ENCODE measurements around the gene RNF144B. TPM values are rescaled to one million over a fixed set of nuclear protein-coding genes. Genes with fewer than 3 reads are reported as not detected.
"Not testable (repeated sequence)": the region's sequence is repeated elsewhere in the genome, so short reads cannot be mapped to it uniquely, and the experiment has no call there.

The RNF144B gene
- total RNA-seq, 1 donor from 2014 or later, result 6.3 TPM

DNA sequence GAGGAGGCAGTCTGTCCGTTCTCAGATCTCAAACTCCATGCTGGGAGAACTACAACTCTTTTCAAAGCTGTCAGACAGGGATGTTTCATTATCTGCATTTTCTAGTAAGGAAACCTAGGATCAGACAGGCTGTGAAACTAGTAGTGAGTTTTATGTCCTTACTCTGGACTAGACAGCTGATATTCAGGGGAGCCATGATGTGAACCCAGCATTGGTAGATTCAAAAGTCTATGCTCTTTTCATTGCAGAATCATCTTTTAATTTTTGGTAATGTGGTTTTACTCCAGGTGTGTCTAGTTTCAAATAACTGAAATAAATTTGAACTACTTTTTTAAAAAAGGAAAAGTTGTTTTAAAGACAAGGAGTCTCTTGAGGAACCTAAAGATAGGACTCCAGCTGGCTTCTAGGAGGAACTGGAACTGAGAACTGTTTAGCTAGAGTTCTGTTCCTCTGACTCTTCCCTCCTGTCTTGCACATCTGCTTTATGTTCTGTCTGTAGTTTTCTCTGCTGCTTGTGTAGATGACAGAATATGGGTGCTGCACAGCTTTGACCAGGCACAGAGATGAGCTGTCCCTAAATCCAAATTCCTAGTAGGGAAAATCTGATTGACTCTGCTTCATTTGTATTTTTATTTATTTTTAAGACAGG, 27.8 kb upstream of the RNF144B start:
- H3K4me3 ChIP-seq (ENCODE audit: low read depth, low read length), result no peak overlapping the region
- TF ChIP-seq, protein P1, sequence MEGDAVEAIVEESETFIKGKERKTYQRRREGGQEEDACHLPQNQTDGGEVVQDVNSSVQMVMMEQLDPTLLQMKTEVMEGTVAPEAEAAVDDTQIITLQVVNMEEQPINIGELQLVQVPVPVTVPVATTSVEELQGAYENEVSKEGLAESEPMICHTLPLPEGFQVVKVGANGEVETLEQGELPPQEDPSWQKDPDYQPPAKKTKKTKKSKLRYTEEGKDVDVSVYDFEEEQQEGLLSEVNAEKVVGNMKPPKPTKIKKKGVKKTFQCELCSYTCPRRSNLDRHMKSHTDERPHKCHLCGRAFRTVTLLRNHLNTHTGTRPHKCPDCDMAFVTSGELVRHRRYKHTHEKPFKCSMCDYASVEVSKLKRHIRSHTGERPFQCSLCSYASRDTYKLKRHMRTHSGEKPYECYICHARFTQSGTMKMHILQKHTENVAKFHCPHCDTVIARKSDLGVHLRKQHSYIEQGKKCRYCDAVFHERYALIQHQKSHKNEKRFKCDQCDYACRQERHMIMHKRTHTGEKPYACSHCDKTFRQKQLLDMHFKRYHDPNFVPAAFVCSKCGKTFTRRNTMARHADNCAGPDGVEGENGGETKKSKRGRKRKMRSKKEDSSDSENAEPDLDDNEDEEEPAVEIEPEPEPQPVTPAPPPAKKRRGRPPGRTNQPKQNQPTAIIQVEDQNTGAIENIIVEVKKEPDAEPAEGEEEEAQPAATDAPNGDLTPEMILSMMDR (conservative IDR thresholded peaks at IDR 0.05; ENCODE audit: low read depth, low read length), result no peak
- DNase-seq (ENCODE audit: low read depth), result no peak

DNA sequence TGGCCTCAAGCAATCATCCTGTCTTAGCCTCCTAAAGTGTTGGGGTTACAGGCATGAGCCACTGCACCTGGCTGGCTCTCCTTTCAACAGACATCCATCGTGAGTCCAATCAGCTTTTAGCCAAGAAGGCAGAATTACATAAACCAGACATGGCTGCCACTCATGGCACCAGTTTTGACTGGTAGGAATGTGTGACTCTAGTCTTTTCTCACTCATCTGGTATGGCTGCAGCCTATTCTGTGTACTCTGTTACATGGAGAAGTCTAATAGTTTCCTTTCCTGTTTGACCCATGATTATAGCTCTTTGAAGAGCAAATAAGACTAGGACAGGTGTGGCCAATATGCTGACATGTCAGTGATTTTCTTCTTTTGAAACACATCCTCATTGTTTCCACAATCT, 27.0 kb upstream of the RNF144B start:
- no peak for DNase-seq (ENCODE audit: low read depth)
- TF ChIP-seq, protein P1 (conservative IDR thresholded peaks at IDR 0.05; ENCODE audit: low read depth, low read length), result no peak
- H3K4me3 ChIP-seq (ENCODE audit: low read depth, low read length), result no peak overlapping the region

DNA sequence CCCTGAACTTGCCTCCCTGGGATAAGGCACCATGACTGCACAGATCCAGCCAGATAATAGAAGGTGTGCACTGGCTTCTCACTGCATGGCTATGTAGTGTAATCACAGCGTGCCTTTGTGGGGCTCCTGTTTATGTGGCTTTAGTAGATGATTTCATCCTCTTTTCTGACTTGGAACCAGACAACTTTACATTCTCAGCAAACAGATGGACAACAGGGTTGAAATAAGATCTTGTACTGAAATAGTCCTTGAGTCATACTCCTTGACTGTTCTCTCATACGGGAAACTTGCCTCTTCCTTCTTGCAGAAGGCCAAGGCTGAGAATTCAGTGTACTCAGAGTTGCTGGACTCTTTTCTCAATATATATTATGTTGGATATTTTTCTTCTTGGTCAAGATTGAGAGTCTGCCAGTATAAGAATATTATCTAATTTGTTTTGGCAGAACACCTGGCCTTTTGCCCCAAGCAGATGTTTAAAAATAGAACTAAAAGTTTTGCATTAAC, 25.0 kb upstream of the RNF144B start:
- no peak overlapping the region for H3K4me3 ChIP-seq (ENCODE audit: low read depth, low read length)
- DNase-seq (ENCODE audit: low read depth), result peak; percentile 56

DNA sequence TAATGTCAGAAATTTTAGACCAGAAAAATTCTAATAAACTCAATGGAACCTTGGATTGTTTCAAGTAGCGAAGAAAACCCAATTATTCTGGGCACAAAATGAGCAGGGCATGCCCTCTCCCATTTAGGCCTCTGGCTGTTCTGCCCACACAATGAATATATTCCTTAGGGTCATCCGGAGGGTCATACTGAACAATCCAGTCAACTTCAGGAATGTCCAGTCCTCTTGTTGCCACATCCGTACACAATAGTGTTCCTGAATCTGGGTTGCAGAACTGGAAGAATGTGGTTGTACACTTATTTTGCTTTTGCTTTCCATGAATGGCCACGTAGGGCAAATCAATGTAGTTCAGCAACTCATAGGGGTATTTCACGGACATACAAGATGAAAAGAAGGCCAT, 23.4 kb upstream of the RNF144B start:
- H3K4me3 ChIP-seq (ENCODE audit: low read depth, low read length), result no peak overlapping the region
- TF ChIP-seq, protein P1 (conservative IDR thresholded peaks at IDR 0.05; ENCODE audit: low read depth, low read length), result no peak
- no peak for DNase-seq (ENCODE audit: low read depth)

More for the DNA sequence above, 25.0 kb upstream of the RNF144B start:
- TF ChIP-seq, protein P1 (conservative IDR thresholded peaks at IDR 0.05; ENCODE audit: low read depth, low read length), result no peak

DNA sequence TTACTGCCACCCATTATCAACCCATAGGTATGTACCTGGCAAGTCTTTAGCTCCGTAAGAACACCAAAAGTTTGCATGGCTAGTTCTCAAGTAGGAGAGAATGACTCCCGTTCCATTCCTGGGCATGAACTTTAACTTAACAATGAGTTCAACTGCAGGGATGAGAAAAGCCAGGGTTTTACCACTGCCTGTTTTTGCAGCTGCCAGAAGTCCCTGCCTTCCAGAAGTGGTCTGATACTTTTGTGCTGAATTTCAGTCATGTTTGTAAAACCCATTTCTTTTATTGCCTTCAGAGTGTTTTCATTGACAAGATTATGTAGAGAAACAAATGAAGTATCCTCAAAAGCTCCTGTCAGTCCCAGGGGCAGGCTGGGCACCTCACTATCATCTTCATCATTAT, 22.6 kb upstream of the RNF144B start:
- H3K4me3 ChIP-seq (ENCODE audit: low read depth, low read length); DNase-seq (ENCODE audit: low read depth): not testable (repeated sequence)

DNA sequence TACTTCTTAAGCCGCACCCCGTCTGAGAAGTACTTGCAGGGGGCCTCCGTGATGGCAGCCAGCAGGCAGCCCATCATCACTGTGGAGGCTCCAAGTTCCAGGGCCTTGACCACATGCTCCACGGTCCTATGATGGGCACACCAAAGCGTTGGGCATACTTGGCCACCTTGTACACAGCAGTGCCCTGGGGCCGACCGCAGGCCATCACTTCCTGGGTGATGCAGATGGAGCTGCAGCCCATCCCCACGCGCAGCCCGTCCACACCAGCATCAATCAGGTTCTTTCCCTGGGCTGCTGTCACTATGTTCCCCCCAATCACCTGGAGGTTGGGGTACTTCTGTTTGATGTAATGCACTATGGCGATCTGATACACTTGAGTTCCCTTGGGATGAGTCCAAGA, 19.8 kb upstream of the RNF144B start:
- TF ChIP-seq, protein P1 (conservative IDR thresholded peaks at IDR 0.05; ENCODE audit: low read depth, low read length), result no peak
- no peak for DNase-seq (ENCODE audit: low read depth)

DNA sequence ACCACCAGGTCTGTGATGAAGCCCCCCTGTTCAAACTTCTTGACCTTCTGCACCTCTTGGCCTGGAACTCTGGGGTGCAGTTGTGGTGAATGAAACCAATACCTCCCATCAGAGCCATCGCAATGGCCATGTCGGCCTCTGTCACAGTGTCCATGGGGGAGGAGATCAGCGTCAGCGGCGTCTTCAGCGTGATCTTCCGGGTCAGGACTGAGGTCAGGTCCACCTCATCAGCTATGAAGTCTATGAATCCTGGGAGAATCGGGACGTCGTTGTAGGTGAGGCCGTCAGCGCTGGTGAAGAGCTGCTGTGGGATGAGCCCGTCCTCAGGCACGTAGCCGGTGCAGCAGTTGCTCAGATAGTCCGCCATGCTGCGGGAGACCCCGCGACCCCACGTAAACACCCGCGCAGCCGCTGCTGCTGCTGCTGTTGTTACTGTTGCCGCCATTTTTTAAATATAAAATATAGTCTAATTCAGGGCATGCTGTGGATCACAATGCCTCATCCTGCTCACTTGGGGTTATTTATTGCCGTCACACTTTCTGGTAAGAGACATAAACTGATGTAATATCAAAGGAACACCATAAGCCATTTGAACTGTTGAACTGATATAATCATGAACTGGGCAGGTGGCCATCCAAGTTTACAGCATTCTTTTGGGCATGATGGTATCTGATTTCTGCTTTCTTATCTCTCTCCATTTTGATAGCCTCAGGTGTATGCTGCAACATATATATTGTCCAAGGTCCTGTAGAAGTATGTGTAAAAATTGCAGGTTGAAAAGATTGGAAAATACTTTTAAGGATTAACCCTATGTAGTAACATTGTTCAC, 18.7 kb upstream of the RNF144B start:
- no peak for DNase-seq (ENCODE audit: low read depth)
- TF ChIP-seq, protein P1 (conservative IDR thresholded peaks at IDR 0.05; ENCODE audit: low read depth, low read length), result no peak
- H3K4me3 ChIP-seq (ENCODE audit: low read depth, low read length), result no peak overlapping the region

More for the DNA sequence above, 19.8 kb upstream of the RNF144B start:
- H3K4me3 ChIP-seq (ENCODE audit: low read depth, low read length), result no peak overlapping the region

Measured in epithelial cell of proximal tubule (primary cell).